Activated CD8-positive, alpha-beta T cell treated with anti-CD3 and anti-CD28 coated beads for 36 hours (primary cell): ENCODE data around the gene MRPS27. TPM values are rescaled to one million over a fixed set of nuclear protein-coding genes. Genes with fewer than 3 reads are reported as not detected.

ENCODE experiments used
- ATAC-seq: fragments of 200-7000 bp; cut with Tn5 transposase; one replicate; pipeline ENCODE4 v1.10.0; 2021; ENCODE audit warnings: mild to moderate bottlenecking, moderate library complexity
- CTCF ChIA-PET: fragments of 350-600 bp; sonication (Branson Sonifier 250); formaldehyde crosslinking; loops from one replicate; lab custom pipeline; 2021; ENCODE audit warnings: antibody characterized with exemption; lab: Charles Lee
- POLR2A ChIA-PET: fragments of 350-600 bp; sonication (Branson Sonifier 250); formaldehyde crosslinking; loops from one replicate; lab custom pipeline; 2021; ENCODE audit warnings: antibody characterized with exemption; lab: Charles Lee
- DNase-seq: peaks from one replicate; pipeline ENCODE4 v3.0.0-alpha.2; 2020
- H3K27ac Mint-ChIP-seq: one replicate; pipeline ENCODE4 v1.8.0; 2021; ENCODE audit warnings: mild to moderate bottlenecking, mixed read lengths
- H3K27me3 Mint-ChIP-seq: one replicate; pipeline ENCODE4 v1.8.0; 2021; ENCODE audit warnings: mixed read lengths
- H3K36me3 Mint-ChIP-seq: one replicate; pipeline ENCODE4 v1.8.0; 2021; ENCODE audit warnings: low read depth, mixed read lengths
- H3K4me1 Mint-ChIP-seq: one replicate; pipeline ENCODE4 v1.8.0; 2021; ENCODE audit warnings: low read depth, mixed read lengths
- H3K4me3 Mint-ChIP-seq: one replicate; pipeline ENCODE4 v1.8.0; 2021; ENCODE audit warnings: mild to moderate bottlenecking, moderate library complexity, mixed read lengths
- H3K9me3 Mint-ChIP-seq: one replicate; pipeline ENCODE4 v1.8.0; 2021; ENCODE audit warnings: mixed read lengths
- CTCF ChIP-seq: fragments of 200-600 bp; IDR thresholded peaks from one replicate; pipeline ENCODE4 v1.8.0; 2022; ENCODE audit warnings: antibody characterized with exemption, mild to moderate bottlenecking
- intact Hi-C: fragments of 100-400 bp; cut with micrococcal nuclease; formaldehyde crosslinking; loops from one replicate; pipeline ENCODE4 v1.10.0; 2022
- total RNA-seq, 2 experiments: library from RNA; stranded (reverse); gene quantifications; one replicate each; pipeline ENCODE4 v1.2.3, GENCODE V29; 2021

The MRPS27 gene
- total RNA-seq, 2 experiments from 2014 or later: 91.5 to 99.1 TPM

- Mint-ChIP-seq H3K36me3 (no peaks in the 10 kb centered on the region), H3K4me3 (no peak overlapping the region), H3K9me3 (no peaks in the 10 kb centered on the region), H3K27ac (no peak overlapping the region), H3K4me1 (peaks cover 9% of the 10 kb centered on the region), H3K27me3 (peaks cover 41% of the 10 kb centered on the region)
- intact Hi-C loops: no loop called here
- ATAC-seq (peak; percentile 34), DNase-seq (peak; percentile 61)
- ChIA-PET POLR2A (no interaction called here), CTCF (no interaction called here)
- TF ChIP-seq CTCF: no peak
Observed at GRCh38 chr5:72194846-72195245, 125.2 kb downstream of the MRPS27 start.

GRCh38 chr5:72191404-72191803, 128.6 kb downstream of the MRPS27 start:
- DNase-seq: no peak
- Mint-ChIP-seq H3K9me3 (no peaks in the 10 kb centered on the region), H3K4me1 (peaks cover 12% of the 10 kb centered on the region), H3K27me3 (peaks cover 41% of the 10 kb centered on the region), H3K27ac (no peak overlapping the region), H3K4me3 (no peak overlapping the region), H3K36me3 (no peaks in the 10 kb centered on the region)
- no peak for ATAC-seq
- CTCF ChIA-PET: no interaction called here
- intact Hi-C loops: no loop called here
- no peak for TF ChIP-seq CTCF
- POLR2A ChIA-PET: no interaction called here

- intact Hi-C loops: no loop called here
- POLR2A ChIA-PET: no interaction called here
- no peak for DNase-seq
- H3K27me3 Mint-ChIP-seq: peaks cover 27% of the 10 kb centered on the region
- ATAC-seq: no peak
- H3K27ac Mint-ChIP-seq: no peak overlapping the region
- CTCF ChIA-PET: no interaction called here
- TF ChIP-seq CTCF: no peak
- no peaks in the 10 kb centered on the region for H3K36me3 Mint-ChIP-seq
- peaks cover 3% of the 10 kb centered on the region for H3K4me1 Mint-ChIP-seq
- no peaks in the 10 kb centered on the region for H3K9me3 Mint-ChIP-seq
- H3K4me3 Mint-ChIP-seq: no peak overlapping the region
Observed at GRCh38 chr5:72189146-72189545, 130.9 kb downstream of the MRPS27 start.

- ATAC-seq (no peak), DNase-seq (no peak)
- no peaks in the 10 kb centered on the region for H3K9me3 Mint-ChIP-seq
- ChIA-PET POLR2A (no interaction called here), CTCF (no interaction called here)
- TF ChIP-seq CTCF: no peak
- no peaks in the 10 kb centered on the region for H3K36me3 Mint-ChIP-seq
- no peak overlapping the region for H3K27ac Mint-ChIP-seq
- intact Hi-C loops: no loop called here
- no peak overlapping the region for H3K4me3 Mint-ChIP-seq
- H3K27me3 Mint-ChIP-seq: peaks cover 21% of the 10 kb centered on the region
- peaks cover 3% of the 10 kb centered on the region for H3K4me1 Mint-ChIP-seq
Observed at GRCh38 chr5:72188166-72188565, 131.9 kb downstream of the MRPS27 start.

GRCh38 chr5:72187388-72188075, 132.5 kb downstream of the MRPS27 start:
- ChIA-PET CTCF (no interaction called here), POLR2A (no interaction called here)
- H3K36me3 Mint-ChIP-seq: no peaks in the 10 kb centered on the region
- DNase-seq (peak; percentile 16), ATAC-seq (peak; percentile 53)
- intact Hi-C loops: no loop called here
- no peak for TF ChIP-seq CTCF
- H3K4me1 Mint-ChIP-seq: peaks cover 3% of the 10 kb centered on the region
- peaks cover 23% of the 10 kb centered on the region for H3K27me3 Mint-ChIP-seq
- H3K4me3 Mint-ChIP-seq: no peak overlapping the region
- no peak overlapping the region for H3K27ac Mint-ChIP-seq
- no peaks in the 10 kb centered on the region for H3K9me3 Mint-ChIP-seq
